DMS79 (cell line): ENCODE measurements around the gene SLC25A34.

Experiments
- DNase-seq: peaks from one replicate; lab custom pipeline; 2025; lab: John Stamatoyannopoulos, UW

Gene SLC25A34

DNA sequence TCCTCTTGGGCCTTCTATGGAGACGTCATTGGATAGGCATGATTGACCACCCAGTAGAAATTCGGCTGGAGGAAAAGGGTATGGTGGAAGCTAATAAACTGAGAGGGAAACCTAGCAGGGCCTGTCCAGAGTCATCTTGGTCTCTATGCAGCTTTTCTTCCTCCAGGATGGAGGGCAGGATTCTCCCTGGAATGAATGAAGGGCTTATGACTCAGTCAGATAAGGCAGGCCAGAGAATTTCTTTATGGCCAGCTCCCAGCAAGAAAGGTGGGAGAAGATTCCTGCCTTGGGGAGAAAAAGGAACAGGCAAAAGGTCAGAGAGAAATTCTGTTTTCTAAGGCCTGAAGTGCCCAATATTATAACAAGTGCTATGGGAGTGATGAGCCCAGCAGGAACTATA lies 39.6 kb downstream of the SLC25A34 start:
- no peak for DNase-seq

DNA sequence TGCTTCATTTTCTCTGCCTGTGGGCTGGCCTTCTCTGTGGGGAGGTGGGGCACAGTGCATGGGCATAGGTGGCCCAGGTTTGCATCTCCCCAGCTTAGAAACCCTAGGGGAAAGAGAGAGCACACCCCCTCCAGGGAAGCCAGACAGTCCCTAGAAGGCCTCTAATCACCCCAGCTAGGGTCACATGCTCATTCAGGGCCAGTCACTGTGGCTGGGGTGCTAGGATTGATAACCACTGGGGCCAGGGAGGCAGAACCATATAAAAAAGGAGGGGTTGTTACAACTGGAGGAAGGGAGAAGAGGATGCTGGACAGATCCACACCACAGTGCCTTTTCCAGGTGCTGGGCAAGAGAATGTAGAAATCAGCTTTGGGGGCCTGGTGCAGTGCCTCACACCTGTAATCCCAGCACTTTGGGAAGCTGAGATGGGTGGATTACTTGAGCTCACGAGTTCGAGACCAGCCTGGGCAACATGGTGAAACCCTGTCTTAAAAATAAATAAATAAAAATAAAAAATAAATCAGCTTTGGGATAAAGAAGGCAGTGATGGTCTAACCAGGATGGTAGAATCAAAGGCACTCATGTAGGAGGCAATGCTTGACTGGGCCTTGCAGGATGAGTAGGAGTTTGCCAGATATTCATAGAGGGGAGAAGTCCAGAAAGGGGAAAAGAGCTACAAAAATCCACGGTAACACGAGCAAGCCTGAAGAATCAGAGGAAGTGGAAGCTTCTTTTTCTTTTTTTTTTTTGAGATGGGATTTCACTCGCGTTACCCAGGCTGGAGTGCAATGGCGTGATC lies 42.0 kb downstream of the SLC25A34 start:
- no peak for DNase-seq

DNA sequence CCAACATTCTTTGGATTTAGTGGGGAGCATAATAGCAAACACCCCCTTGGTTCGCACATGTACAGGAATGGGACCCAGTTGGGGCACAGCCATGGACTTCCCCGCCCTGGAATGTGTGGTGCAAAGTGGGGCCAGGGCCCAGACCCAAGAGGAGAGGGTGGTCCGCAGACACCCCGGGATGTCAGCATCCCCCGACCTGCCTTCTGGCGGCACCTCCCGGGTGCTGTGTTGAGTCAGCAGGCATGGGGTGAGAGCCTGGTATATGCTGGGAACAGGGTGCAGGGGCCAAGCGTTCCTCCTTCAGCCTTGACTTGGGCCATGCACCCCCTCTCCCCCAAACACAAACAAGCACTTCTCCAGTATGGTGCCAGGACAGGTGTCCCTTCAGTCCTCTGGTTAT lies 49.6 kb downstream of the SLC25A34 start:
- DNase-seq = no peak

- no peak for DNase-seq
Observed at GRCh38 chr1:15786581-15786980, 50.5 kb downstream of the SLC25A34 start.

DNA sequence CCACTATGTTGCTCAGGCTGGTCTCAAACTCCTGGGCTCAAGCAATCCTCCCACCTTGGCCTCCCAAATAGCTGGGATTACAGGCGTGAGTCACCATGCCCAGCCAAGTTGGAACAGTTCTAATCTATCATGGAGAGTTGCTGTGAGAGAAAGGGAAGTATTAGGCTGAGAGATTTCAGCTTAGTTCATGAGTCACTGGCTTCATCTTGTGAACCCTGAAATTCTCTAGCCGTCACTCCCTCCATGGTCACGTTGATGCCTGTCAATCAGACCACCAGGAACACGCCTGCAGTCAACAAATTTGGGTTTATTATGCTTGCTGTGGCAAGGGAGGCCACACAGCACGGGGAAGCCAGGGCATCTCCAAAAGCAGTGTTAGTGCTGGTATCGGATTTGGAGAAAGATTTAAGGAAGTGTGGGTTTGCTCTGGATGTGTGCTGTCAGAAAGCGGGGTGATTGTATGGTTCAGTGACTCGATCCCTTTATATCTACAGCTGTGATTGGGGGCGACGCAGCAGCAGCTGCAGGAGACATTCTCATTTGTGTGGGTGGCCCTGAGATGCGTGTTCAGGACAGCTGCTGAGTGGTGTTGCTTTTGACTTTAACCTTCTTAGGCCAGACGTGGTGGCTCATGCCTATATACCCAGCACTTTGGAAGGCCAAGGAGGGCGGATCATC lies 52.7 kb downstream of the SLC25A34 start:
- no peak for DNase-seq
